ENCODE results near the gene ACTL9.

DNA sequence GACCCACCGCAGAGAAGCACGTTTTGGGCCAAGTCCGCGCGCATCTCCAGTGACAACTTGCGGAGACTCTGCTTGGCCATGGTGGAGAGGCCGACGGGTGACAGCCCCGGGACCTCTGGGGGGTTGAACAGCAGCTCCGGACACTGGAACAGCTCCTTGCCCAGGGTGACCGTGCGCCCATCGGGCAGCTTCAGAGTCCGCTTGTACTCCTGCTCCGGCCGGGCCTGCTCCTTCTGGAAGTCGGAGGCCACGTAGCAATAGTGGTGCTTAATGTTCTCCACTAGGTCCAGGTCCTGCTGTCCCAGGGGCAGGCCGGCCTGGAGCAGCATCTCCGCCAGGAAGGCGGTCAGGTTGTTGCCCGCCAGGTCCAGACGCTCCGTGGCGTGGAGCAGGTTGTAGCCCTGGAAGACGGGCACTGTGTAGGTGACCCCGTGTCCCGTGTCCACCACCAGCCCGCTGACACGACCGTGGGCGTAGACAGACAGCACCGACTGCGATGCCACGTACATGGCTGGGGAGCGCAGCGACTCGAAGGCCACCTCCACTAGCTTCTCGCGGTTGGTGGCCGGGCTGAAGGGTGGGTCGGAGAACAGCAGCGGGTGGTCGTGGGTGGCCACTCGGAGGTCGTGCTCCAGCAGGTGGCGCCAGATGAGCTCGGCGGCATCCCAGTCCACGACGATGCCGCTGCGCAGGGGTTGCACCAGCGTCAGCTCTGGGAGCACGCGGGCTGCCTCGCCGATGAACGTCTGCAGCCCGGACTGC lies 743 bp downstream of the ACTL9 start:
- TF ChIP-seq, protein P1, sequence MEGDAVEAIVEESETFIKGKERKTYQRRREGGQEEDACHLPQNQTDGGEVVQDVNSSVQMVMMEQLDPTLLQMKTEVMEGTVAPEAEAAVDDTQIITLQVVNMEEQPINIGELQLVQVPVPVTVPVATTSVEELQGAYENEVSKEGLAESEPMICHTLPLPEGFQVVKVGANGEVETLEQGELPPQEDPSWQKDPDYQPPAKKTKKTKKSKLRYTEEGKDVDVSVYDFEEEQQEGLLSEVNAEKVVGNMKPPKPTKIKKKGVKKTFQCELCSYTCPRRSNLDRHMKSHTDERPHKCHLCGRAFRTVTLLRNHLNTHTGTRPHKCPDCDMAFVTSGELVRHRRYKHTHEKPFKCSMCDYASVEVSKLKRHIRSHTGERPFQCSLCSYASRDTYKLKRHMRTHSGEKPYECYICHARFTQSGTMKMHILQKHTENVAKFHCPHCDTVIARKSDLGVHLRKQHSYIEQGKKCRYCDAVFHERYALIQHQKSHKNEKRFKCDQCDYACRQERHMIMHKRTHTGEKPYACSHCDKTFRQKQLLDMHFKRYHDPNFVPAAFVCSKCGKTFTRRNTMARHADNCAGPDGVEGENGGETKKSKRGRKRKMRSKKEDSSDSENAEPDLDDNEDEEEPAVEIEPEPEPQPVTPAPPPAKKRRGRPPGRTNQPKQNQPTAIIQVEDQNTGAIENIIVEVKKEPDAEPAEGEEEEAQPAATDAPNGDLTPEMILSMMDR (IDR thresholded peaks at IDR 0.05) = no peak
- TF ChIP-seq POLR2AphosphoS5 (IDR thresholded peaks at IDR 0.05) = no peak
- no peak for TF ChIP-seq POLR2A (IDR thresholded peaks at IDR 0.05)
- no peak for TF ChIP-seq EP300 (IDR thresholded peaks at IDR 0.05)

Data from upper lobe of left lung (tissue), 4 donors.